Esophagus muscularis mucosa (tissue), 3 donors: ENCODE measurements around the gene STK32B.

Source experiments
- CTCF ChIP-seq, 3 experiments: fragments of 200-600 bp in 2 of 3; fragments of 450-650 bp in 1 of 3; sonication (generic) in 2 of 3; IDR thresholded peaks; one replicate each; pipeline ENCODE4 v1.5.1; 2017 to 2019; ENCODE audit warnings: antibody characterized with exemption in 3 of 3, mild to moderate bottlenecking in 2 of 3, moderate library complexity in 1 of 3
- EP300 ChIP-seq: sonication (generic); formaldehyde crosslinking; IDR thresholded peaks from one replicate; pipeline ENCODE4 v1.6.1; 2017; ENCODE audit warnings: antibody characterized with exemption

DNA sequence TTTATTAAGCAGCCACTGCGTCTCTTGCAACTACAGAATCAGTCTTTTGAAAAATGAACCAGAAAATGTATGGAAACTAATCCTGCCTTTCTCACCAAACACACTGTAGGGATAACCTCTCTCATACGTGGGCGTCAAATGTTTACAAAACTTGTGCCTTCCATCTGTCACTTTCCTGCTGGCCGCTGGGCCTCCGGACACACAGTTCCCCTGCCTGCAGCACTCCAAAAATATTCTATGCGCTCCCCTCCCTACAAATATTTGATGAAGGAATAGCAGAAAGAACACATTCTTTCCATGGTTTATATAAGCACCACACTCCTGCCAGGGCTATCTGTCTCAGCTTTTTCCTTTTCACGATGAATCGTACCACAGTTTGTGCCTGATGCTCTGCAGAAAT, 17.1 kb upstream of the STK32B start:
- TF ChIP-seq EP300, result no peak
- TF ChIP-seq CTCF (IDR thresholded peaks at IDR 0.05), result no peak
